CD4-positive, alpha-beta T cell treated with Interleukin-4 for 4 hours (primary cell): ENCODE measurements around the gene RAB8A.
A peak's percentile ranks its signal among the peaks of the same experiment; 100 is the strongest.
"Not testable (repeated sequence)": the region's sequence is repeated elsewhere in the genome, so short reads cannot be mapped to it uniquely, and the experiment has no call there.

Experiments used
- DNase-seq: peaks from one replicate; pipeline ENCODE4 v3.0.0-alpha.2; 2020

Gene RAB8A

DNA sequence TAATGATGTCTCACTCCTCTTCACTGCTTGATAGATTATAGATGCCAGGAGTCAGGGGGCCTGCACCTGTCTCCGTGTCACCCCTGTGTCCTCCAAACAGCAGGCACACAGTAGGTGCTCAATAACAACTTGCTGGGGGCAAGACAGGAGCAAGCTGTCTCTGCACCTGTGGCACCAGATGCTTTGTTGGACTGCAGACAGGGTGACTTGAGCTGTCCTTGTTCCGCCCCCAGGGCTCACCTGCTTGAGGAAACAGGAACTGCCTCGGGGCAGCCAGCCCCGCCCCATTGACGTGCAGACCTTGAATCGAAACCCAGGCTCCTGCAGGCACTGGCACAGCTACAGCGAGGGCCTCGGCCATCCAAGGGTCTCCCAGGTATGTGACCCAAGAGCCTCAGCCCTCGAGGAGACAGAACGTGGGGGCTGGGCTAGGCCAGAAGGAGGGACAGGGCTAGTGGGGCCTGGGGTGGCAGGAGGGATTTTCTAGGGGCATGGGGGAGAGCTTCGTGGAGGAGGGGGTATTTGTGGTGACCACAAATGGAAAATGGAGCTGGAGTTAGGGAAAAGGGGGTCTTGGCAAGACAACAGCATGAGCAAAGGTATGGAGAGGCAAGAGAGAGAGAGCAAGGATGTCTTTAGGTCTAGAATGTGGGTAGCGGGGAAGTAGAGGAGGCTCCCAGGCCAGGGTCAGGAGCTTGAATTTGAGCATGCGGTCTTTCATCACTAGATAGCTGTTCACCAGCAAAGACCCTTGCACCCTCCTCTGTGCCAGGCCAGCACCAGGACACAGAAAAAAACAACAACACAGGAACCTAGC, 31.9 kb downstream of the RAB8A start, which contains the start of gene HSH2D:
HSH2D (plus strand) TSS at position 287 of the 817 bp plus-strand sequence. CDS start 5,066 bp downstream, outside the sequence.
- peak; percentile 80 for DNase-seq

DNA sequence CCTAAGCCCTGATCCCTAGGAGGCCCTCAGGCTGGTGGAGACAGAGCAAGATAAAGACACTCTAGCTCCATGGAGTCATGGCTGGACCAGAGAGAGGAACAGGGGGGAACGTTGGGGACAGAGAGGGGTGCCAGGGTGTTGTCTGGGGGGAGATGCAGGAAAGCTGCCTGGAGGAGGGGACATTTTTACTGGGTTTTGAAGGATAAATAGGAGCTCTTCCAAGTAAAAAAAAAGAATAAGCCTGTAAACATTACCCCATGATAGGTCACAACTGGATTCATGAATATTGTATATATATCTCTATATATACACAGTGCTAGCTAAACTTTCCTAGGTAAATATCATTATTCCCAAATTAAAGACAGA, 32.5 kb downstream of the RAB8A start:
- DNase-seq, result no peak

DNA sequence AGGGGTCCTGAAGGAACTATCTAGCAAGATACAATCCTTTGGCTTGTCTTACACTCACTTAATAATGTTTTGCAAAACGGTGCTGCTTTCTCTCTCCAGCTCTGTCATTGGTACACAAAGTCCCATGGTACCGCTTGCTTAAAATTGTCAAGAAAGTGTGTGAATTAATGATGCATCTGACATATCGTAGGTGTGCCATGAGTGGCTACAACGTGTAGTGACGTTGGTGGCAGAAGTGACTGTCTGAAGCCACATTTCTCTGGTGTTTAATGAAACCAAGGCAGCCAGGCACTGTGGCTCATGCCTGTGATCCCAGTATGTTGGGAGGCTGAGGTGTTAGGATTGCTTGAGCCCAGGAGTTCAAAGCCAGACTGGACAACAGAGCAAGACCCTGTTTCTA, 34.4 kb downstream of the RAB8A start:
- no peak for DNase-seq

DNA sequence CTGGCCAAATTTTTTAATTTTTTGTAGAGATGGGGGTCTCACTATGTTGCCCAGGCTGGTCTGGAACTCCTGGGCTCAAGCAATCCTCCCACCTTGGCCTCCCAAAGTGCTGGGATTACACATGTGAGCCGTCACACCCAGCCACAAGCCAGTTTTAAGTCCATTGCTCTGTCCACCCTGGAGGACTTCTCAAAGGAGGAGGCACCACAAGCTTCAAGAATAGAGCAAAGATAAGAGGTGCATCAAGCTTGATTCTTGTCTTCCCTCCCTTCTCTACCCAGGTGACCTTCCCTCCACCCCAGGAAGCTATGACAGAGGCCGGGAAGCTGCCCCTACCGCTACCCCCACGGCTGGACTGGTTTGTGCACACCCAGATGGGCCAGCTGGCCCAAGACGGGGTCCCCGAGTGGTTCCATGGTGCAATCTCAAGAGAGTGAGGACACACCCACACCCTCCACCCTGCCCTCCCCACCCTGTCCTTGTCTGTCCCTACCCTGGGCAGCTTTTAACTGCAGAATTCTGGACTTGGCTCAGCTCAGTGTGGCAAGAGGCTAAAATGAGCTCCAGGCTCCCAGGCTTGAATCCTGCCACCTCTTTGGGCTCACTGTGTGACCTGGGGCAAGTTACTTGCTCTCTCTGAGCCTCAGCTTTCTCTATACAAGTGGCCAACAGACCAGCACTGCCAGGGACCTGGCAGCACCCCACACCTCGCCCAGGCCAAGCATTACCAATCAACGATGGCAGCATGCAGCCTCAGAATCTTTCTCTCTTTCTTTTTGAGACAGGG, 36.9 kb downstream of the RAB8A start:
- DNase-seq, result no peak

DNA sequence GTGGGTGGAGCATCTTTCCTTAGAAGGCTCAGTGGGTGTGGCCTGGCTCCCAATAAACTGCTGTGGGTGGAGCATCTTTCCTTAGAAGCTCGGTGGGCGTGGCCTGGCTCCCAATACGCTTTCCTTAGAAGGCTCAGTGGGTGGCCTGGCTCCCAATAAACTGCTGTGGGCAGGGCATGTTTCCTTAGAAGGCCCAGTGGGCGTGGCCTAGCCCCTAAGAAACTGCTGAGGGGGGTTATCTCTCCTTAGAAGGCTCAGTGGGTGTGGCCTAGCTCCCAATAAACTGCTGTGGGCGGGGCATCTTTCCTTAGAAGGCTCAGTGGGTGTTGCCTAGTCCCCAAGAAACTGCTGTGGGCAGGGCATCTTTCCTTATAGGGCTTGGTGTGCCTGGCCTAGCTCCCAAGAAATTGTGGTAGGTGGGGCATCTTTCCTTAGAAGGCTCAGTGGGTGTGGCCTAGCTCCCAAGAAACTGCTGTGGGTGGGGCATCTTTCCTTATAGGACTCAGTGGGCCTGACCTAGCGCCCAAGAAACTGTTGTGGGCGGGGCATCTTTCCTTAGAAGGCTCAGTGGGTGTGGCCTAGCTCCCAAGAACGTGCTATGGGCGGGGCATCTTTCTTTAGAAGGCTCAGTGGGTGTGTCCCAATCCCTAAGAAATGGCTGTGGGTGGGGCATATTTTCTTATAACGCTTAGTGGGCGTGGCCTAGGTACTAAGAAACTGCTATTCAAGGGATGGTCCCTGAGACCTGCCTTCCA, 42.1 kb downstream of the RAB8A start:
- DNase-seq, result no peak

DNA sequence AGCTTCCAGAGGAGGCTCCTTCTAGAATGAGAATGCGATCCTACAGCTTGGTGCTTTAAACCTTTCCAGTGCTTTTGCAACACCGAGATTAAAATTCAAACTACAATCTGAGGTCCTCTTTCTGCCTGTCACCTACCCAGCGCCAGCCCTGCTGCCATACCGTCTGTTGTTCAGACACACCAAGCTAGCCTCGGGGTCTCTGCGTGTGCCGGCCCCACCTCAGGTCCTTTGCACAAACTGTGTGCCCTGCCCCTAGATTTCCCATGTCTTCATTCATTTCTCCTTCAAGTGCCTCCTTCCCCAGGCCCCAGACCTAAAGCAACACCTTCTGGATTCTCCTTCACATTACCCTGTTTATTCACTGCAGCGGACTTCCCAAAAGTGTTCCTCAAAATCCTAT, 42.9 kb downstream of the RAB8A start:
- DNase-seq, result no peak

DNA sequence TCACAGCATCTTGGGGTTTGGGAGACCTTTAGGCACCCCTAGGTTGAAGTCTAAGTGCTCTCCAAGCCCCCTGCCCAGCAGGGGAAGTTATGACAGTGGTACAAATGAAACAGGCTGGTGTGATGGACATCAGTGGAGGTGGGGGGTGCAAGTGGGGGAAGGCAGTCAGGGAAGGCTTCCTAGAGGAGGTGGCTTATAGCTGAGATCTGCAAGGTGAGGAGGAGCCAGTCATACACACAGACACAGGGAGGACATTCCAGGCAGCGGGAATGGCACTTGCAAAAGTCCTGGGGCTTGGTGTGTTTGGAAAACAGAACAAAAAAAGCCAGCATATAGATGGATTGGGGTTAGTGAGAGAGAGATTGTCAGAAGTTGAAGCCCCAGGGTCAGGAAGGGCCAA, 43.4 kb downstream of the RAB8A start:
- no peak for DNase-seq

DNA sequence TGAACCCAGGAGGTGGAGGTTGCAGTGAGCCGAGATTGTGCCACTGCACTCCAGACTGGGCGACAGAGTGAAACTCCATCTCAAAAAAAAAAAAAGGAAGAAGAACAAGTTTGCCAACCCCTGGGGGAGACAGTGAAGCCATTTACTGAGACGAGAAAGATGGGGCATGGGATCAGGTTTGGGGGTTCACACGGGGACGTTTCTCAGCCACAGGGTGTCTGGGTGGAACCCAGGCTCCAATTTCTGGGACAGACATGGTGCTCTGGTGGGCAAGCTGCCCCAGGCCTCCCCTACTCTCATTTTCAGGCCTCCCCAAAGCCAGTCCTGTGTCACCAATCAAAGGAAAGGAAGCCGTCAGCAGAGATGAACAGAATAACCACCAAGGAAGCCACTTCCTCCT, 45.2 kb downstream of the RAB8A start:
- DNase-seq, result no peak

DNA sequence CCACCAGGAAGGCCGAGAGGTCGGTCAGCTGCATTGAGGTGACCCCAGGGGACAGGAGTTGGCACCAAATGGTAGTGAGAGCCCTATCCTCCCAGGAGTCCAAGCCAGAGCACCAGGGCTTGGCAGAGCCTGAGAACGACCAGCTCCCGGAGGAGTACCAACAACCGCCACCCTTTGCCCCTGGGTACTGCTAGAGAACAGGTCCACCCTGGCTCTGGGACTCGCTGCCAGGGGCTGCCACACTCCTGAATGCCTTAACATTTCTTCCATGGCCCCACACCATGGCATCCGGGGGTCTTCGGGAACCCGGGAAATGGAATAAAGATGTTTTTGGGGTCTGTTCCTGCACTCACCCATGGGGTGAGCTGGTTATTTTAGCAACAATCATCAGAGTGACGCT, 45.9 kb downstream of the RAB8A start:
- no peak for DNase-seq

DNA sequence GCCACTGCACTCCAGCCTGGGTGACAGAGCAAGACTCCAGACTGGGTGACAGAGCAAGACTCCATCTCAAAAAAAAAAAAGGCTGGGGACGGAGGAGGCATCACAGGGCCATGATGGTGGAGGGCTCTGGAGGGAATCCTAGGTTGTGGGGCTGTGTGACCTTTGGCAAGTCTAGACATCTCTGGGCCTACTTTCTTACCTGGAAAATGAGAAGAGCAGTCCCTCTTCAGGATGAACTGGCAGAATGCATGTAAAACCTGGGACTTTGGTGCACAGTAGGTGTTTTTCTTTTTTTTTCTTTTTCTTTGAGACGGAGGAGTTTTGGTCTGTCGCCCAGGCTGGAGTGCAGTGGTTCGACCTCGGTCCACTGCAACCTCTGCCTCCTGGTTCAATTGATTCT, 48.0 kb downstream of the RAB8A start:
- no peak for DNase-seq

DNA sequence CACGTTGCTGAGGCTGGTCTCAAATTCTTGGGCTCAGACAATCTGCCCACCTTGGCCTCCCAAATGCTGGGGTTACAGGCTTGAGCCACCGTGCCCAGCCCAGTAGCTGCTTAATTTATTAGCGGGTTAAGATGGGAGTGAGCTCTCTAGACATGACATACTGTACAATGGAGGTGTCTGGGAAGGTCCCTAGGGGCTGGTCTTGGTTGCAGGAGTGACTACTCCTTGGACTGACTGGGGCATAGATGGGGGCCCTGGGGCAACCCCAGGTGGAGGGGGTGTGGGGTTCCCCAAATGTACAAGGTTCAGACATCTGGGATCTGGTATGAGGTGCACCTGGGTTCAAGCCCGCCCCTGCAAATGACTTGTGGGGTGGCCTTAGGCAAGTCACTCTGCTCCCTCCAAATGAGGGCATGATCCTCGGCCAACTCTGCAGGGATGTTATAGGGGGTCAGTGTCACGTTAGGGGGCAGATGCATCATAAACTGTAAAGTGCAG, 48.8 kb downstream of the RAB8A start:
- DNase-seq, result no peak

DNA sequence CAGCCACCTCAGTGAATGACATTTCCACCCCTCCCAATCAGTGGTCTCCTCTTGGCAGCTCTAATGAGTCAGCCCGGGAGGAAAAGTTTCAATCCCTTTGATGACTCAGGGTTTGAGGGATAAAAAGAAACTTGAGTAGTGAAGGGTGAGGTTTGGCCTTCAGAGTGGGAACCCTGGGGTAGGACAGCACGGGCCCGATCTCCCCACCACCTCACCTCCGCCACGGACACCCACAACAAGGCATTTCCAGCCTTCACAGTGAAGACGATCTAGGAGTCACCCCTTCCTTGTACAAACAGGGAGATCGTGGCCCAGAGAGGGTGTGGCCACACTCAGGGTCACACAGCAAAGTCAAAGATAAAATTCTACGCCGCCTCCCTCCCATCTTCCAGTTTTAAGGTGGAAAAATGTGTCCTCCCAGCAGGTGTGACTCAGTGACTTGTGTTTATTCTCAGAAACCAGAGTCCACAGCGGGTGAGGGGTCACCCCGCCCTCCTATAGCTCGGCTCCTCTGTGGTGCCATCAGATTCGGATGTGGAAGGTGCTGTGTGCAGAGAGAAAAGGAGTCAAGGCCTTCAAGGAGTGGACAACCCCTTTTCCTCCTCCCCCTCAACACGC, 49.4 kb downstream of the RAB8A start:
- DNase-seq, result no peak

DNA sequence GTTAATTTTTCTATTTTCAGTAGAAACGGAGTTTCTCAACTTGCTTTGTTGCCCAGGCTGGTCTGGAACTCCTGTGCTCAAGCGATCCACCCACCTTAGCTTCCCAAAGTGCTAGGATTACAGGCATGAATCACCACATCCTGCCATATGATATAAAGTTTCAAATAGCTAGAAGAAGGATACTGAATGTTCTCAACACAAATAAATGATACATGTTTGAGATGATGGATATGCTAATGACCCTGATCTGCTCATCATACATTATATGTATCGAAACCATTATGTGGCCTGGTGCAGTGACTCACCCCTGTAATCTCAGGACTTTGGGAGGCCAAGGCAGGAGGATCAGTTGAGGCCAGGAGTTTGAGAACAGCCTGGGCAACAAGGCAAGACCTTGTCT, 50.2 kb downstream of the RAB8A start:
- DNase-seq, result no peak

DNA sequence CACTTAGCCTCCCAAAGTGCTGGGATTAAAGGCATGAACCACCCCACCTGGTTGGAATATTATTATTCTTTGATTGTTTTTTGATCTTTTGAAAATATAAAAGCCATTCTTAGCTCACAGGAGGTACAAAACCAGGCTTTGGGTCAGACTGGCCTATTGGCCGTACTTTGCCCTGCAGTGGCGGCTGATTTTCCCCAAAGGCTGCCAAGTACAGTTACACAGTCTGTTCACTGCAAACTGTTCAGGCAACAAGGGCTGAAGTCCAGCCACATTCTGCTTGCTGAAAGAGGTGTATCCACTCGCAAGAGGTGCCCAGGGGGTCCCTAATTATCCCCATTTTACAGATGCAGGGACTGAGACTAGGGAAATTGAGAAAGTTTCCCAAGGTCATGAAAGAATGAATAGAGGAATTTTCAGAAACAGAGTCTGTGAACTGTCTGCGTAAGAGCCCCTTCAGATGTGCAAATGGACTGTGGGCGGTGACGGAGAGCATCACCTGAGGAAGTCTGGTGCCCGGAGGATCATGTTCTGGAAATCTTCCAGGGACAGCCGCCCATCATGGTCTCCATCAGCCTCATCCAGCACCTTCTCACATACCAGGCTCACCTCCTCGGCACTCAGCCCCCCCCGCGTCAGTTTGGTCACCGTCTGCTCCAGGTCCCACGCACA, 52.7 kb downstream of the RAB8A start:
- no peak for DNase-seq

DNA sequence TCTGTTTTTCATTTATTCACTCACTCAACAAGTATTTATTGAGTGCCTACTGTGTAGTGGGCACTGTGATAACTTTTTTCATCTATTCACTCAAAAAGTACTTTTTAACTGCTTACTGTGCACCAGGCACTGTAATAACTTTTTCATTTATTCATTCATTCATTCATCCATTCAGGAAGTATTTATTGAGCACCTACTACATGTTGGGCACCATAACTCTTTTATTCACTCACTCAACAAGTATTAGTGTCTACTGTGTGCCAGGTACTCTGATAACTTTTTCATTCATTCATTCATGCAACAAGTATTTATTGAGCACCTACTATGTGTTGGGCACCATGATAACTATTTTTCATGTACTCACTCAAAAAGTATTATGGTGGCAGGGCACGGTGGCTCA, 54.7 kb downstream of the RAB8A start:
- no peak for DNase-seq

DNA sequence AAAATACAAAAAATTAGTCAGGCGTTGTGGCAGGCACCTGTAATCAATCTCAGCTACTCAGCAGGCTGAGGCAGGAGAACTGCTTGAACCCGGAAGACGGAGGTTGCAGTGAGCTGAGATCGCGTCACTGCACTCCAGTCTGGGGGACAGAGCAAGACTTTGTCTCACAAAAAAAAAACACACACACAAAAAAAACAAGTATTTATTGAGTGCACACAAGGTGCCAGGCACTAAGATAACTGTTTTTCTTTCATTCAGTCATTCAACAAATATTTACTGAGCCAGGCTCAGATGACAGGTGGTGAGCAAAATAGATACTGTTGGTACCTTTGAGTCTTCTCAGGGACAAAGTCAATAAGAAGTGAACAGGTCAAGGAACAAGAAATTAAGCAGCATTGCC, 55.4 kb downstream of the RAB8A start:
- DNase-seq, result no peak

DNA sequence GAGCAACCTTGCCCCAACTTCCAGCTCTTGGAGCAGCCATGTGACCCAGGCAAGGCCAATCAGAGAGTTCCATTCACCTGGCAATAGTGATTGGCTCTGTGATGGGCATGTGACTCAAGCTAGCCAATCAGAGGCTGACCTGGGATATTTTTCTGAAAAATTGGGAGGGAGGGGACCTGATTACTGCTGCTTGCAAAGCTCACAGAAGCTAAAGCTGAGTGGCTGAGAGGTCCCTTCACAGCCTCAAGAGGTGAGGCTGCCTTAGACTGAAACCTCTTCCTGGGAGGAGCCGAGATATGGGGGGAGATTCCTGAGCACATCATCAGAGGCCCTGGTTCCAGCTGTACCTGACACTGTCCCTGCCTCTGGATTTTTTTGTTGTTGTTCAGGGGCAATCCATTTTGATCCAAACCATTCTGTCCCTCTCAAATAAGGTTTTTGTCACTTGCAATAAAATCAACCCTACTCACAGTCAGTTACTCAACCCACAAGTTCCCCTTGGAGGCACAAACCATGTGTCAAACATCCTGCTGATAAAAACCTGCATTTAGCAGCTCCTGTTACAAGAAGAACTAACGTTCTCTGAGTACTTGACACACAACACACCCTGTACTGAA, 56.9 kb downstream of the RAB8A start:
- DNase-seq, result peak; percentile 11

DNA sequence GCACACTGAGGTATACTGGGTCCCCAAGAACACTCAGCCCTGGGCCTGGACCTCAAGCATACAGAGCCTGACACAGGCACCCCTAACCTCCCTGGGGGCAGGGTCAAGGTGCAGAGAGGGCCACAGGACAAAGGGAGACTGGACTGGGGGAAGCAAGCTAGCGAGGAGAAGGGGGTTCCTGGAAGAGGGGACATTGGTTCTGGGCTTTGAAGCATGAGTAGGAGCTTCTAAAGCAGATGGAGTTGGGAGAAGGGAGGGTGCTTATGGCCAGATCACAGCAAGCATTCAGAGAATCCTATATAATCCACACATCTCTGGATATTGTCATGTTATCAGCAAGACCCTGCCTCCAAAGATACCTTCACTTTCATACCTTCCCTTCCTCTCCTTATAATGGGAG, 58.4 kb downstream of the RAB8A start:
- no peak for DNase-seq

DNA sequence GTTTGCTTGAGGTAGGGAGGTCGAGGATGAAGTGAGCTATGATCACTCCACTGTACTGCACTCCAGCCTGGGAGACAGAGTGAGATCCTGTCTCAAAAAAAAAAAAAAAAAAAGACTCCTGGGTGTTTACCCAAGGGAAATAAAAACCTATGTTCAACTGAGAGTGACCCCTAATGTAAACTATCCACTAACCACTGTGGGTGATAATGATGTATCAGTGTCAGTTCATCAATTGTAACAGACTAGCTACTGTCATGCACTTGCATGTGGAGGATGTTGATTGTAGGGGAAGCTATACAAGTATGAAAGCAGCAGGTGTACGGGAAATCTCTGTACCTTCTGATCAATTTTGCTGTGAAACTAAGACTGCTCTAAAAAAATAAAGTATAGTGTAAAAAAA, 64.3 kb downstream of the RAB8A start:
- no peak for DNase-seq

DNA sequence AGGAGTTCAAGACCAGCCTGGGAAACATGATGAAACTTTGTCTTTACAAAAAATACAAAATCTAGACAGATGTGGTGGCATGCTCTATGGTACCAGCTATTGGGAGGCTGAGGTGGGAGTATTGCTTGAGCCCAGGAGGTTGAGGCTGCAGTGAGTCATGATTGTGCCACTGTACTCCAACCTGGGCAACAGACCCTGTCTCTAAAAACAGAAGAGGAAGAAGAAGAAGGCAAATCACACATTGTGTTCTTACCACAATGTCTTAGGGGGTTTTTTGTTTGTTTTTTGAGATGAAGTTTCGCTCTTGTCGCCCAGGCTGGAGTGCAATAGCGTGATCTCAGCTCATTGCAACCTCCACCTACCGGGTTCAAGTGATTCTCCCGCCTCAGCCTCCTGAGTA, 67.2 kb downstream of the RAB8A start:
- DNase-seq, result not testable (repeated sequence)

DNA sequence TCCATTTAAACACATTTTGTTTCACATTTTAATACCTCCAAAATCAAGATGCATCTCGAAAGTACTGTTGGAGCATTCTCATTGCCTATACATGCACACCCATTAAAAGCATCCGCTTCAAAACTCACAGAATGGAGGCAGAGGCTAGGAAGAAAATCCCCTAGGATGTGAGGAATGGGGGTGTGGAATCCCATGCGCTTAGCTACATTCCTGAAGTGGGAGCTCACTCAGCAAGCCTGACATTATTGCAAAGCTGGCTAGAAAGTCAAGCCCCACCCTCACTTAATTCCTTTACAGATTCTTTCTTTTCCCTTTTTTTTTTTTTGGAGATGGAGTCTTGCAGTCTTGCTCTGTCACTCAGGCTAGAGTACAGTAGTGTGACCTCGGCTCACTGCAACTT, 68.9 kb downstream of the RAB8A start:
- no peak for DNase-seq
